ENCODE measurements around the gene HSD3B1. TPM values are rescaled to one million over a fixed set of nuclear protein-coding genes. Genes with fewer than 3 reads are reported as not detected.
"Not testable (repeated sequence)": the region's sequence is repeated elsewhere in the genome, so short reads cannot be mapped to it uniquely, and the experiment has no call there.

Gene HSD3B1
- total RNA-seq, 1 donor from 2014 or later = not detected

GRCh38 chr1:119551218-119551617, 44.2 kb downstream of the HSD3B1 start:
- no peak for DNase-seq (ENCODE audit: low spot score in 2 of 2)
- no peak for FAIRE-seq

GRCh38 chr1:119552656-119553055, 45.6 kb downstream of the HSD3B1 start:
- DNase-seq (ENCODE audit: low spot score in 2 of 2); FAIRE-seq: not testable (repeated sequence)

GRCh38 chr1:119553302-119554071, 46.5 kb downstream of the HSD3B1 start:
- FAIRE-seq; DNase-seq (ENCODE audit: low spot score in 2 of 2): not testable (repeated sequence)

- no peak for FAIRE-seq
- peak in 1 of 2 donors; percentile 10 for DNase-seq (ENCODE audit: low spot score in 2 of 2)
Measured at GRCh38 chr1:119554183-119554582, 47.2 kb downstream of the HSD3B1 start.

GRCh38 chr1:119556423-119556822, 49.4 kb downstream of the HSD3B1 start:
- FAIRE-seq = no peak
- no peak for DNase-seq (ENCODE audit: low spot score in 2 of 2)

- FAIRE-seq; DNase-seq (ENCODE audit: low spot score in 2 of 2): not testable (repeated sequence)
Measured at GRCh38 chr1:119560402-119560801, 53.4 kb downstream of the HSD3B1 start.

GRCh38 chr1:119564548-119564947, 57.5 kb downstream of the HSD3B1 start:
- FAIRE-seq = no peak
- no peak for DNase-seq (ENCODE audit: low spot score in 2 of 2)

Other genes starting within 250 kb of the HSD3B1 start
- gene HAO2, start 138.4 kb upstream of the HSD3B1 start, total RNA-seq = under 0.01 TPM
- not detected for gene HSD3B2, start 92.1 kb upstream of the HSD3B1 start, total RNA-seq
- gene ZNF697, start 141.1 kb downstream of the HSD3B1 start, total RNA-seq = 31.4 TPM
- 13.0 TPM for gene PHGDH, start 204.7 kb downstream of the HSD3B1 start, total RNA-seq

Data from frontal cortex (tissue), 4 donors.